Osteocyte (in vitro differentiated cells): ENCODE results near the gene RPL23. TPM values are rescaled to one million over a fixed set of nuclear protein-coding genes. Genes with fewer than 3 reads are reported as not detected.

Experiments
- DNase-seq: peaks from one replicate; pipeline ENCODE4 v3.0.0; 2021; ENCODE audit warnings: mixed read lengths; ENCODE audit not compliant: unreplicated experiment; ENCODE audit errors: extremely low spot score
- H3K27ac Mint-ChIP-seq: one replicate; pipeline ENCODE4 v1.8.0; 2021; ENCODE audit warnings: mild to moderate bottlenecking, mixed read lengths; ENCODE audit not compliant: unreplicated experiment
- H3K27me3 Mint-ChIP-seq: one replicate; pipeline ENCODE4 v1.8.0; 2021; ENCODE audit warnings: mixed read lengths; ENCODE audit not compliant: unreplicated experiment
- H3K36me3 Mint-ChIP-seq: one replicate; pipeline ENCODE4 v1.8.0; 2021; ENCODE audit warnings: mixed read lengths; ENCODE audit not compliant: unreplicated experiment
- H3K4me1 Mint-ChIP-seq: one replicate; pipeline ENCODE4 v1.8.0; 2021; ENCODE audit warnings: mixed read lengths; ENCODE audit not compliant: unreplicated experiment
- H3K4me3 Mint-ChIP-seq: one replicate; pipeline ENCODE4 v1.8.0; 2021; ENCODE audit warnings: mild to moderate bottlenecking, moderate library complexity, mixed read lengths; ENCODE audit not compliant: unreplicated experiment
- H3K9me3 Mint-ChIP-seq: one replicate; pipeline ENCODE4 v1.8.0; 2021; ENCODE audit warnings: mixed read lengths; ENCODE audit not compliant: unreplicated experiment
- long read RNA-seq: library from polyadenylated mRNA; unstranded; transcript quantifications from one replicate; pipeline ENCODE4 v2.0.0, GENCODE V29; 2021
- total RNA-seq: library from RNA; stranded (reverse); gene quantifications from 2 replicates; pipeline ENCODE4 v1.2.1, GENCODE V29; 2021
- TF ChIP-seq, protein P1 (sequence below): fragments of 200-600 bp; sonication (generic); IDR thresholded peaks from 2 replicates; pipeline ENCODE4 v1.5.0; 2021; ENCODE audit warnings: antibody characterized with exemption, mild to moderate bottlenecking, moderate library complexity

RPL23 gene
- 1,245 and 1,310 TPM in 2 replicates for total RNA-seq
- long read RNA-seq, transcript RPL23-206 (5 exons, 2,821 nt) = major isoform, 181 of 199 reads
- long read RNA-seq, partial matches to known transcripts = 9 of 199 reads
- long read RNA-seq, other reads (novel, unspliced or antisense) = 2 of 199 reads

DNA sequence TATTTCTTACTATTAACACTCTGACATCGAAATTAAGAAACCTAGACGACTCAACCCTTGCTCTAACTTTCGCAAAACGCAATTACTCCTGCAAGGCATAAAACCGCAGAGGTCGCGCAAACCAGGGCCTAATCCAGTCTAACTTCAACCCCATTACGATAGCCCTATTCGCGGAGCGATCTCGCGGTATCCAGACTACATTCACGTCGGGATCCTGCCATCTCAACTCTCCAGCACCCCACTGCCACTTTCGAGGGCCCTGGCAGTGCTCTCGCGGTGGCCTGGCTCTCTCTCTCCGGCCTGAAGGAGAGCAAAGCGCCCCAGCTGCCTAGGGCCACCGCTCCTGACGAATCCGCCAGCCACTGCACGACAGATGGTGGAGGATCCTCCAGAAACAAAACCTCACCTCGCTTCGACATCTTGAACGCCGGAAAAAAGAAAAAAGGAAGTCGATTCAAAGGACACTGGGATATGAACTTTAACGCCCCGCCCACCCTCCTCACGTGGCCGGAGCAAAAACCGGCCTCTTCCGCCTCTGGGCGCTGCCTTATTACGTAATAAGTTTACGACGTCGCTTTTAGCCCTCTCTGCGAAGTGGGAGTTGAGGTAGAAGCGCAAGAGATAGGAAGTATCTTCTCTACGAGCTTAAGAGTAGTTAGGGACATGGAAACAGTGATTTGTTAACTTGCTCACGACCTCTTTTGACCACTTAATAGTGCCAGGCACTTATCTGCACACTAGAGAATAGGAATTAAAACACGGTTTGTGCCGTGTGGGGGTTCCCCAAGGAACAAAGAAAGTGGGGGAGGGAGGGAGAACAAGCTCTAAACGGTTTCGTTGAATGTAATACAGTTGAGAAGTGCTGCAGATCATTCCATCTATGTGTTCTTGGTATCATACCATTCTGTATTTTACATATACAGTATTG, at the start of gene RPL23:
Gene RPL23, minus strand, starts transcription at position 430 of the 928 bp plus-strand sequence. Its CDS starts 11 bp downstream, at position 419.
- TF ChIP-seq, protein P1, sequence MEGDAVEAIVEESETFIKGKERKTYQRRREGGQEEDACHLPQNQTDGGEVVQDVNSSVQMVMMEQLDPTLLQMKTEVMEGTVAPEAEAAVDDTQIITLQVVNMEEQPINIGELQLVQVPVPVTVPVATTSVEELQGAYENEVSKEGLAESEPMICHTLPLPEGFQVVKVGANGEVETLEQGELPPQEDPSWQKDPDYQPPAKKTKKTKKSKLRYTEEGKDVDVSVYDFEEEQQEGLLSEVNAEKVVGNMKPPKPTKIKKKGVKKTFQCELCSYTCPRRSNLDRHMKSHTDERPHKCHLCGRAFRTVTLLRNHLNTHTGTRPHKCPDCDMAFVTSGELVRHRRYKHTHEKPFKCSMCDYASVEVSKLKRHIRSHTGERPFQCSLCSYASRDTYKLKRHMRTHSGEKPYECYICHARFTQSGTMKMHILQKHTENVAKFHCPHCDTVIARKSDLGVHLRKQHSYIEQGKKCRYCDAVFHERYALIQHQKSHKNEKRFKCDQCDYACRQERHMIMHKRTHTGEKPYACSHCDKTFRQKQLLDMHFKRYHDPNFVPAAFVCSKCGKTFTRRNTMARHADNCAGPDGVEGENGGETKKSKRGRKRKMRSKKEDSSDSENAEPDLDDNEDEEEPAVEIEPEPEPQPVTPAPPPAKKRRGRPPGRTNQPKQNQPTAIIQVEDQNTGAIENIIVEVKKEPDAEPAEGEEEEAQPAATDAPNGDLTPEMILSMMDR = no peak
- Mint-ChIP-seq H3K9me3 (no peaks in the 10 kb centered on the region), H3K4me1 (peaks cover 38% of the 10 kb centered on the region), H3K4me3 (peak within 1 kb of the TSS; percentile 98), H3K36me3 (peaks cover 44% of the 10 kb centered on the region), H3K27ac (peak within 1 kb of the TSS; percentile 99), H3K27me3 (no peaks in the 10 kb centered on the region)
- DNase-seq = peak; percentile 96

- DNase-seq = no peak
- peaks cover 49% of the 10 kb centered on the region for H3K4me1 Mint-ChIP-seq
- H3K27ac Mint-ChIP-seq = peak overlapping the region; percentile 73
- no peaks in the 10 kb centered on the region for H3K27me3 Mint-ChIP-seq
- H3K9me3 Mint-ChIP-seq = no peaks in the 10 kb centered on the region
- peaks cover 37% of the 10 kb centered on the region for H3K36me3 Mint-ChIP-seq
- TF ChIP-seq, protein P1 = no peak
- no peak overlapping the region for H3K4me3 Mint-ChIP-seq
Measured at GRCh38 chr17:38900978-38901656, 47.6 kb upstream of the RPL23 start.

DNA sequence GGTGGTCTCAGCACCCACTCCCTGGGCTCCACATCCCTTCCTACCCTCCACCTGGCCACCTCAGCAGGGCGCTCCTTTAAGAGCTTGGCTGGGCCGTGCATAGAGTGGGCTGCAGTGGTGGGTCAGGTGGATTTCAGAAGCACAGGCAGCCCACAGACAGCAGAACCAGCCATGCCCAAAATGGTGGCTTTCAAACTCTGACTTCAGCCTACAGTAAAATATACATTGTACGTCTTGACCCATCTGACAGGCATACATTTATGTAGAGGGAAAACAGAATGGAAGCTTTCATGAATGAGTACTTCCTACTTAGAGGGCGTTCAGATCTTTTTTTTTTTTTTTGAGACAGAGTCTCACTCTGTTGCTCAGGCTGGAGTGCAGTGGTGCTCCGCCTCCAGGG, 45.9 kb upstream of the RPL23 start:
- TF ChIP-seq, protein P1 = no peak
- peaks cover 57% of the 10 kb centered on the region for H3K4me1 Mint-ChIP-seq
- H3K36me3 Mint-ChIP-seq = peaks cover 28% of the 10 kb centered on the region
- no peaks in the 10 kb centered on the region for H3K9me3 Mint-ChIP-seq
- H3K4me3 Mint-ChIP-seq = no peak overlapping the region
- H3K27ac Mint-ChIP-seq = no peak overlapping the region
- H3K27me3 Mint-ChIP-seq = no peaks in the 10 kb centered on the region
- no peak for DNase-seq

DNA sequence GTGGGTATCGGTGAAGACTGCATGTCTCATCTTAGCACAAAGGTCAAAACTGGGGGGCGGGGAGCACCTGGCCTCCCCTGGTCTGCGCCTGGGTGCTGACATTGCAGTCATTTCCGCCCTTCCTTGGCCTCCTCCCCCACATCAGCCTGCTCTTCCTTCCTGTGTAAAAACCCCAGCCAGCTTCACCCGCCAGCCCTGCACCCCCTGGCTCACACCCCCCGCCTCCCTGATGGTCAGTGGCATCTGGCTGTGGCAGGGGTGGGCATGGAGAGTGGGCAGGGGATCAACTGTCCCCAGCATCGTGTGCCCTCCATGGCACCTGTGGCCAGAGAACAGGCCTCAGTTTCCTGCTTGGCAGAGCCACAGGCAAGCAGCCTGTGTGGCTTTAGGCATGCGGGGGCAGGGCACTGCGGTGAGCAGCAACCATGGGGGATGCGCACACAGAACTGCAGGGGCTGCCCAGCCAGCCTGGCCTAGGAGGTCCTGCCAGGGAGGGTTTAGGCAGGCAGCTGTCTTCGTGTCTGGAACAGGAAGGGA, 45.4 kb upstream of the RPL23 start:
- Mint-ChIP-seq H3K9me3 (no peaks in the 10 kb centered on the region), H3K36me3 (peaks cover 27% of the 10 kb centered on the region), H3K27me3 (no peaks in the 10 kb centered on the region), H3K4me3 (no peak overlapping the region), H3K4me1 (peaks cover 62% of the 10 kb centered on the region), H3K27ac (peak overlapping the region; percentile 87)
- no peak for DNase-seq
- TF ChIP-seq, protein P1 = no peak
